ENCODE results near the gene TLL2. TPM values are rescaled to one million over a fixed set of nuclear protein-coding genes. Genes with fewer than 3 reads are reported as not detected.

Gene TLL2
- total RNA-seq, 4 donors from 2014 or later = 0.67 to 1.1 TPM; not detected in 2

DNA sequence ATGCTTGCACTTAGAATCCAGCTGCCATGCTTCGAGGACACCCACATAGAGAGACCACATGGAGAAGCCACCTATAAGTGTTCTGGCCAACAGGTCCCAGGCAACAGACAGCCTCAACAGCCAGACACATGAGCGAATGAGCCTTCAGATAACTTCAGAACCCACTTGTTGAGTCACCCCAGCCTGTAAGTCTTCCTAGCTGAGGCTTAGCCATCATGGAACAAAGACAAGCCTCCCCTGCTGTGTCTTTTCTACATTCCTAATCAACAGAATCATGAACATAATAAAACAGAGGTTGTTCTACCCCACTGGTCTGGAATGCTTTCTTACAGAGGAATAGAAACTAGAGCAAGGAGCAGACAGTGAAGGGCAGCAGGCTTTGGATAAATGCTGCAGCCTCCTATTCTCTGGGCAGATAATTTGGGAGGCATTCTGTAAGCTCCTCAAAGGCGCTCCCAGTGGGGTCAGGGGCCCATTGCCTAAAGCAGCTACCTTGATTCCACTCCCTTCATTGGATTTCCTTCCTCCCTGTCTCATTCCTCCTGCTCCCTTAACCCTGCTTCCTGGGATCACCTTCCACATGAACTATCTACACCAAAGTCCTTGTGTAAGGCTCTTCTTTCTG is 4.6 kb downstream of the TLL2 start:
- H3K9me3 ChIP-seq = no peaks in the 10 kb centered on the region
- DNase-seq = no peak
- no peaks in the 10 kb centered on the region for H3K27me3 ChIP-seq
- TF ChIP-seq, protein P1, sequence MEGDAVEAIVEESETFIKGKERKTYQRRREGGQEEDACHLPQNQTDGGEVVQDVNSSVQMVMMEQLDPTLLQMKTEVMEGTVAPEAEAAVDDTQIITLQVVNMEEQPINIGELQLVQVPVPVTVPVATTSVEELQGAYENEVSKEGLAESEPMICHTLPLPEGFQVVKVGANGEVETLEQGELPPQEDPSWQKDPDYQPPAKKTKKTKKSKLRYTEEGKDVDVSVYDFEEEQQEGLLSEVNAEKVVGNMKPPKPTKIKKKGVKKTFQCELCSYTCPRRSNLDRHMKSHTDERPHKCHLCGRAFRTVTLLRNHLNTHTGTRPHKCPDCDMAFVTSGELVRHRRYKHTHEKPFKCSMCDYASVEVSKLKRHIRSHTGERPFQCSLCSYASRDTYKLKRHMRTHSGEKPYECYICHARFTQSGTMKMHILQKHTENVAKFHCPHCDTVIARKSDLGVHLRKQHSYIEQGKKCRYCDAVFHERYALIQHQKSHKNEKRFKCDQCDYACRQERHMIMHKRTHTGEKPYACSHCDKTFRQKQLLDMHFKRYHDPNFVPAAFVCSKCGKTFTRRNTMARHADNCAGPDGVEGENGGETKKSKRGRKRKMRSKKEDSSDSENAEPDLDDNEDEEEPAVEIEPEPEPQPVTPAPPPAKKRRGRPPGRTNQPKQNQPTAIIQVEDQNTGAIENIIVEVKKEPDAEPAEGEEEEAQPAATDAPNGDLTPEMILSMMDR (IDR thresholded peaks at IDR 0.05) = no peak
- no peak for TF ChIP-seq POLR2A (IDR thresholded peaks at IDR 0.05)
- H3K36me3 ChIP-seq = no peaks in the 10 kb centered on the region
- peaks cover 0 to 8% of the 10 kb centered on the region in 2 donors for H3K4me1 ChIP-seq
- no peak overlapping the region for H3K4me3 ChIP-seq
- intact Hi-C loops (cut with DNase I; ENCODE audit: low total_unique reads) = no loop called here
- no peak overlapping the region for H3K27ac ChIP-seq

DNA sequence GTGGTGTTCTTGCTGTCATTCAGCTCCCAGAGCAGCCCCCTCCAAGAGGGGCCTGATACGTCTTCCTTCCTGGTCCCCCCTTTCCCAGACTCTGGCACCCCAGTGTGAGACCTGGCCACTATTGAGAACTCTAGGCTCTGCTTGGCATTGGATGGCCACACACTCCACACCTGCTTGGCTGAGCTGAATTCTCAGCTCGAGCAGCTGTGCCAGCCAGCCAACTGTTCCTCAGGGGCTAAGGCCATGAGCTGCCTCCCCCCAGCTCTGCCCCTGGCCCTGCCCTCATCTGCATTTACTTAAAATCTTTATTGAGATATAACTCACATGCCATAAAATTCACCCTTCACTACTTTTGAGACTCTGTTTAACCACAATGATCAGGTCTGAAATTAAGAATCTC is 6.7 kb downstream of the TLL2 start:
- Histone ChIP-seq H3K4me1 (no peaks in the 10 kb centered on the region), H3K4me3 (no peak overlapping the region), H3K36me3 (no peaks in the 10 kb centered on the region), H3K27me3 (no peaks in the 10 kb centered on the region), H3K9me3 (no peaks in the 10 kb centered on the region), H3K27ac (no peak overlapping the region)
- intact Hi-C loops (cut with DNase I; ENCODE audit: low total_unique reads) = no loop called here
- no peak for DNase-seq
- no peak for TF ChIP-seq POLR2A (IDR thresholded peaks at IDR 0.05)
- TF ChIP-seq, protein P1 (IDR thresholded peaks at IDR 0.05) = no peak

DNA sequence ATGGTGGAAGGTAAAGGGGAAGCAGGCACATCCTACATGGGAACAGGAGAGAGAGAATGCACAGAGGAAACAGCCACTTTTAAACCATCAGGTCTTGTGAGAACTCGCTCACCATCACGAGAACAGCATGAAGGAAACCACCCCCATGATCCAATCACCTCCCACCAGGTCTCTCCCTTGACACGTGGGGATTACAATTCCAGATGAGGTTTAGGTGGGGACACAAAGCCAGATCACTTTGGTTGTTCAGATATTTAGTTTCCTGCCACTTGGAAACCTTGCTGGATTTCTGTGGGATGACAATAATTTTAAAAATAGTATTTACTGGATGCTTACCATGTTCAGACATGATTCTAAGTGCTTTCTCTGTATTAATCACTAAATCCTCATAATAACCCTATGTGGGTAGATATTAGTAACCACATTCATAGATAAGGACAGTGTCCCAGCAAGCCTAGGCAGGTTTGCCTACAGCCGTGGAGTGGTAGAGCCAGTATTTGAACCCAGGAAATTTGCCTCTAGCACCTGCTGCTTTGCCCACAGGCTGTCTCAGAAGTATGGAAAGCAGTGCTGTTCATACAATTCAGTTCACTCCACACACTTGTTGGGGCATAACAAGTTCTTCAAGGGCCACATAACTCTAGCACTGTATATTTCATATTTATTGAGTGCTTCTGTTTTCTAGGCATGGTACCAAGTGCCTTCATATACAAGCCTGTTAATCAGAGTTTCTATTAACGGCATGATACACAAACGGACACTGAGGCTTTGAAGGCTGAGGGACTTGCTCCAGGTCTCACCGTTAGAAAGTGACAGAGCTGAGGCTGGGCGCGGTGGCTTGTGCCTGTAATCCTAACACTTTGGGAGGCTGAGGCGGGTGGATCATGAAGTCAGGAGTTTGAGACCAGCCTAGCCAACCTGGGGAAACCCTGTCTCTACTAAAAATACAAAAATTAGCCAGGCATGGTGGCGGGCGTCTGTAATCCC is 8.3 kb downstream of the TLL2 start:
- Histone ChIP-seq H3K27ac (no peak overlapping the region), H3K4me1 (no peaks in the 10 kb centered on the region), H3K27me3 (no peaks in the 10 kb centered on the region), H3K4me3 (no peak overlapping the region), H3K9me3 (no peaks in the 10 kb centered on the region), H3K36me3 (no peaks in the 10 kb centered on the region)
- TF ChIP-seq POLR2A (IDR thresholded peaks at IDR 0.05) = no peak
- TF ChIP-seq, protein P1 (IDR thresholded peaks at IDR 0.05) = no peak
- no peak for DNase-seq
- intact Hi-C loops (cut with DNase I; ENCODE audit: low total_unique reads) = no loop called here

DNA sequence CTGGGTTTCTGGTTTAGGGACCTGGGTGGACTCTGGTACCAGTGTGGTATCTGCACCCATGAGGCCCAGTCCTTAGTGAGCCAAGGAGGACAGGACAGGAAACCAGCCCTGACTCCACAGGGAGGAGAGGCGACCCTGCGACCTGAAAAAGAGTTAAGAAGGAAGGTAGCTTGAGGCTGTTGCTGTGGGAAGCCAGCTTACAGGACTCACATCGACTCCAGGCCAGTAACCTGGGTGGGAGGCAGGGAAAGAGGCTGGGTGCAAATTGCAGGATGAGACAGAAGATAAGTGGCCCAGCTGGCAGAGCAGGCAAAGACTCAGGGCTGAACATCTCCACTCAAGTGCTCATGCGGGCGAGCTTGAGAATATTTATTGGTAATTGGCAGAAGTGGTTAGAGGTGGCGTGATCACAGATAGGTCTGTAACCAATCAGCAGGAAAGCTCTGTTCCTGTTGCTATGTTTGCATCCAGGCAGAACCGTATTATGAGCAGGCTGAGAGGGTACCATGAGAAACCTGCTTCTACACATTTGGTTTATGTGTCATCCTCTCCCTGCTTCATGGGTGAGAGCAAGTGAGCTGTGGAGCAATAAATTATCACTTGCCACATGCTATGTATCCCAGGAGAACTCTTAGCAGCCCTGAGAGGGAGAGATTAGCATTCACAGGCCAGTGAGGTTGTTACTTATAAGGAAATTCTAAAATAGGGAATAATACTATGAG is 11.0 kb downstream of the TLL2 start:
- Histone ChIP-seq H3K27ac (no peak overlapping the region), H3K4me3 (no peak overlapping the region), H3K4me1 (no peaks in the 10 kb centered on the region), H3K27me3 (no peaks in the 10 kb centered on the region), H3K9me3 (no peaks in the 10 kb centered on the region), H3K36me3 (no peaks in the 10 kb centered on the region)
- TF ChIP-seq POLR2A (IDR thresholded peaks at IDR 0.05) = no peak
- TF ChIP-seq, protein P1 (IDR thresholded peaks at IDR 0.05) = no peak
- intact Hi-C loops (cut with DNase I; ENCODE audit: low total_unique reads) = no loop called here
- no peak for DNase-seq
